Renal cortical epithelial cell (primary cell): Measurements from ENCODE around the gene ZMAT3. TPM values are rescaled to one million over a fixed set of nuclear protein-coding genes. Genes with fewer than 3 reads are reported as not detected.
A peak's percentile ranks its signal among the peaks of the same experiment; 100 is the strongest.
"Not testable (repeated sequence)": the region's sequence is repeated elsewhere in the genome, so short reads cannot be mapped to it uniquely, and the experiment has no call there.

Experiments
- DNase-seq: peaks from one replicate; pipeline ENCODE4 v3.0.0-alpha.2; 2011; ENCODE audit warnings: low read depth
- total RNA-seq: library from RNA; depleted of rRNA; stranded (reverse); fragments of >200 nt; gene quantifications from 2 replicates; pipeline ENCODE4 v1.2.3, GENCODE V29; 2014

Gene ZMAT3, protein sequence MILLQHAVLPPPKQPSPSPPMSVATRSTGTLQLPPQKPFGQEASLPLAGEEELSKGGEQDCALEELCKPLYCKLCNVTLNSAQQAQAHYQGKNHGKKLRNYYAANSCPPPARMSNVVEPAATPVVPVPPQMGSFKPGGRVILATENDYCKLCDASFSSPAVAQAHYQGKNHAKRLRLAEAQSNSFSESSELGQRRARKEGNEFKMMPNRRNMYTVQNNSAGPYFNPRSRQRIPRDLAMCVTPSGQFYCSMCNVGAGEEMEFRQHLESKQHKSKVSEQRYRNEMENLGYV
- total RNA-seq, result 30.9 and 96.9 TPM in 2 replicates

DNA sequence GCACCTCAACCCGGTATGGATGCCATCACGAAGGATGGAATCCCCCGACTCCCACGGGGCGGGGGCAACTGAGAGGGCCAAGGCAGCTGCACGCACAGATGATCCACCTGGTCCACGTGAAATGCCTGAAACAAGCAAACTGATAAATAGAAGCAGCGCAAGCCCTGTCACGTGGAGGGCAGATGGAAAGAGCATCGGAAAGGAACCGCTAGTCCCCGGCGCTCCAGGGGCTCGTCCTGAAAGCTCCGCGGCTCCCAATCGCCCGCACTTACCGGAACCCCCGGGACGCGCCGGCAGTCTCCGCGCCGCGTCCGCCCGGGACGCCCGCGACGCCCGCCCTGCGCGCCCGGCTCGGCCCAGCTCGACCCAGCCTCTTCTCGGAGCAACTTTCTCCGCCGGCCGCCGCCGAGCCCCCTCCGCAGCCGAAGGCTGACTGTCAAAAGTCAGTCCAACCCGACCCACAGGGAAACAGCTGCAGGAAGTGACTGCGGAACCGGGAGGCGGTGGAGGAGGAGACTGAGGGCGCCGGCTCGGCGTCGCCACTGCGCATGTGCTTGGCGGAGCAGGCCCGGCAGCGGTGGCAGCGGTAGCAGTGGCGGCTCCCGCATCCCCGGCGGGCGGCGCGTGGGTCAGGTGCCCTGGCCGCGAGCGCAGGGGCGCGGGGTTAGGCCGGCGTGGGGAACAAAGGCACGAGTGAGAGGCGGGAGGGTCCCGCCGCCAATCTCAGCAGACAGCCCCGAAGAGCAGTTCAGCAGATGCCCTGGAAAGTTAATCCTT lies at the start of gene ZMAT3:
Gene ZMAT3 (minus strand): TSS at position 487 of the 777 bp plus-strand sequence. CDS start 4,057 bp downstream, outside the sequence.
- peak; percentile 58 for DNase-seq

DNA sequence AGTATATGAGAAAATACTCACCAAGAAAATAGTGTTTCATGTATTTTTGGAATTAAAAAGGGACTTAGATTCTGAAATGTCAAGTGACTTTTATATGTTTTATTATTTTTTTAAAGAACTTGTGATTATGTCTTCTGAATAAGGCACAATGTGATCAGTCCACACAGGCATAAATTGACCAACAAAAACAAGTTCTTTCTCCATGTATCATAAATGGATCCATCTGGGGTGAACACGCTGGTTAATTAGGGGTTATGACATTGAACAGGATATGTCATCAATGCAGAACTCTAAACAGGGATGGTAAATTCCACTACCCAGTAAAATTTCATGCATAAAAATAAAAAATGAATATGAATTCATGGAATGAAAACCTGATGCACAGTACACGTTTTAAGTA lies 45.2 kb upstream of the ZMAT3 start:
- no peak for DNase-seq

DNA sequence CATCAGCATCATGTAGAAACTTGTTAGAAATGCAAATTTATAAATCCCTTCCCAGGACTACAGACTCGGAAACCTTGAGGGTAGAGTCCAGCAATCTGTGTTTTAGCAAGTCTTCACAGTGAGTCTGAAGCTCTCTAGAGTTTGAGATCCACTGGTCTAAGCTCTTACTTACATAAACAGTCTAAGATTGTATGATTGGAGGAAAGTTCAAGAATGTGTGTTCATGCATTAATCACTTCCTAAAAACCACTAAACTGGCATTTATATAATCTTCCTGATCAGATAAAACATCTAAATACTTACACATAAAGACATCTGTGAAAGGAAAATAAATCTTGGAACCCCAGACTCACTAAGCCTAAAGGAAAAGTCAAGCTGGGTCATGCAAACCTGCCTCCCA lies 43.8 kb upstream of the ZMAT3 start:
- DNase-seq, result not testable (repeated sequence)

DNA sequence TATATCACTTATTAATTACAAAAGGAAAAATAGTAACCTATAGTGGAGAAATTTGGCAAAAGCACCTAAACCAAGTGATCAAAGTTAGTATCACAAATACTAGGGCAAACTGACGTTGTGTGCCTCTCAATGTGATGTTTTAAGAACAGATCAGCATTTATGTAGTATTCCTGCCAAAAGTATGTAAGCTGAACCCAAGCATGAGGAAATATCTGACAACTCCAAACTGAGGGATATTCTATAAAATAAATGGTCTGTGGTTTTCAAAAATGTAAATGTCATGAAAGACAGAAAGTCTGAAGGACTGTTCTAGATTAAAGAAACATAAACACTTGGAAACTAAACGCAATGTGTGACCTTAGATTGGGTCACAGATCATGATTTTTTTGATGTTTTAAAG lies 42.3 kb upstream of the ZMAT3 start:
- DNase-seq, result no peak

DNA sequence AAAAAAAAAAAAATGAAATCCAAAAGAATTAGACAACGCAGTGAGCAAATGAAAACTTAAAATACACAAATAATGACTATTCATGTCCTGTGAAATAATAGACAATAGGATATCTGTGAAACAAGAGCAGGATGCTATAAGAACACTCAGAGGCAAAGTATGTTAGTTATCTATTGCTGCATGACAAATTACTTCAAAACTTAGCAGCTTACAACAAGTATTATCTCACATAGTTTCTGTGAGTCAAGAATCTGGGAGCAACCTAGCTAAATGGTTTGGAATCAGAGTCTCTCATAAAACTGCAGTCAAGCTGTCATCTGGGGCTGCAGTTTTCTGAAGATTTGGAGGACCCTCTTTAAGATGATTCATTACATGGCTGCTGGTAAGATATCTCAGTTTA lies 36.5 kb upstream of the ZMAT3 start:
- peak; percentile 13 for DNase-seq

DNA sequence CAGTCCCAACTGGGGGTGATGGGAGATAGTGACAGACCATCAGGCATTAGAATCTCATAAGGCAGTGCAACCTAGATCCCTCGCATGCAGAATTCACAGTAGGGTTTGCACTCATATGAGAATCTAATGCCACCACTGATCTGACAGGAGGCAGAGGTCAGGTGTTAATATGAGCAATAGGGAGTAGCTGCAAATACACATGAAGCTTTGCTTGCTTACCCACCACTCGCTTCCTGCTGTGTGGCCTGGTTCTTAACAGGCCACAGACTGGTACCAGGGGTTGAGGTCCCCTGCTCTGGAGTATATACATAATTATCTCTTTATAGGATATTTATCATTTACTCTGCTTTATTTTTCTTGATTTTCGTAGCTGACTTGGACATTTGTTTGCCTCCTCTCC lies 36.0 kb upstream of the ZMAT3 start:
- no peak for DNase-seq

DNA sequence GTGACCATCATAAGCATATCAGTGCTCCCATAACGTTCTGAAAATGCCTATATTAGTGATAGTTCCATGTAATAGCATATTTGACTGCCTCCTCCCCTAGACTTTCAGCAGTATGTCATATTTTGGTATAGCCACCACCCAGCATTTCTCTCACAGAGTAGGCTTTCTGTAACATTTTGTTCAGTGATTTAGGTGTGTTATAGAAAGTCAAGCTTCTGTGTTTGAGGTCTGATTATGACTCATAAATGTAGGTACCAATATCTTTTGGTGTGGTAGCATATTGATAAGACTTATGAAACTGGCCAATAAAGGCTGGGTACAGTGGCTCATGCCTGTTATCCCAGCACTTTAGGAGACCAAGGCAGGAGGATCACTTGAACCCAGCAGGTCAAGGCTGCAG lies 34.3 kb upstream of the ZMAT3 start:
- DNase-seq, result no peak

DNA sequence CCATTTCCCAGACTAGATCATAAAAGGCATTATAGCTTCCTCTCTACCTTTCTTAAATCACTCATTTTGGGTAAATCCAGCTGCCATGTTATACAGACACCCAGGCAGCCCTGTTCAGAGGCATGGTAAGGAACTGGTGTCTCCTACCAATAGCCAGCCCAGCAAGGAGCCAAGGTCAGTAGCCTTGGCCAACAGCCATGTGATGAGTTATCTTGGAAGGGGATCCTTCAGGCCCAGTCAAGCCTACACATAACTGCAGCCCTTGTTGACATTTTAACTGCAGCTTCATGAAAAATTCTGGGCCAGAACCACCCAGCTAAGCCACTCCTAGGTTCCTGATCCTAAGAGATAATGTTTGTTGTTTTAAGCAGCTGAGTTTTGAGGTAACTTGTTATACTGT lies 29.0 kb upstream of the ZMAT3 start:
- peak; percentile 30 for DNase-seq

DNA sequence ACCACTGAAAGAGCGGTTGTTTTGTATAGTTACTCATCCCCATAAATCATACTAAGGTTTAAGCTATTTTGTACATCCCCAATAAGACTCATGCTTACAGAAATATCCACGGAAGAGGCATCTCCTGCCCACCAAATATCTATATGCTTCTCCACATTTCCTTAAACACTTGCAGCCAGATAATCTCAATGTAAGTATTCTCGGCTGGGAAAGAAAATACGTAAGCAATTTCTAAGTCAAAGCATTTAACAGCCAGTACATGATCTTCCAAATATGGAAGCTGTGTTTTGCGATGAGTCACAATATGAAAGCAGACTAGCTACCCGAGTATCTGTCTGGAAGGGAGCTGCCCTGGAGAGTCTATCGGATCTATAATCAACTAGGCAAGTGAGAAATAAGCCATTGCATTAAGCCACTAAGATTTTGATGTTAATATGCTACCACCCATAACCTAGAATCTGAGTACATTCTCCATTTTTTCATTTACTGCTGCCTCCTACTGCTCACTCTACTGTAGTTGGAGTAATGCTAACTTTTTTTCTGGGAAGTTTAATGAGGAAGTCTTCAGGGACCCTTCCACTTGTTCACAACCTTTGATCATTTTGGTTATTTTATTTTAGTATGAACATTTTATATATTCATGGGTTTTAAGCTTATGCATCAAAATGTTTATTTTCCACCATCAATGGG lies 26.9 kb upstream of the ZMAT3 start:
- no peak for DNase-seq

DNA sequence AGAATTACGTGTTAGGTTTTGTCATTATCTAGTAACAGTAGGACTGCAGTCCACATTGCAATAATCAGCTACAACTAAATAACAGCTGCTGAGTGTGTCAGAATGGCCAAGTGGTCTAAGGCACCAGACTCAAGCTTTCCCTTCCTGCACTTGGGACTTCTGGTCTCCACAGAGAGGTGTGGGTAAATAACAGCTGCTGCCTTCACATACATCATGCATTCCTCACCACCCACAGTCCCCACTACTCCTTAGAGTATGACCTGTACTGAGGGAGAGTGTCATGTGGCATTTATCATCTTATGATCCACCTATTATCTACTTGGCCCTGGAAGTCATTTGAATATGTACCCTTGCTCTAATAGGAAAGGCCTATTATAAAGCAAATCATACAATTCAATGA lies 22.2 kb upstream of the ZMAT3 start:
- DNase-seq, result no peak

DNA sequence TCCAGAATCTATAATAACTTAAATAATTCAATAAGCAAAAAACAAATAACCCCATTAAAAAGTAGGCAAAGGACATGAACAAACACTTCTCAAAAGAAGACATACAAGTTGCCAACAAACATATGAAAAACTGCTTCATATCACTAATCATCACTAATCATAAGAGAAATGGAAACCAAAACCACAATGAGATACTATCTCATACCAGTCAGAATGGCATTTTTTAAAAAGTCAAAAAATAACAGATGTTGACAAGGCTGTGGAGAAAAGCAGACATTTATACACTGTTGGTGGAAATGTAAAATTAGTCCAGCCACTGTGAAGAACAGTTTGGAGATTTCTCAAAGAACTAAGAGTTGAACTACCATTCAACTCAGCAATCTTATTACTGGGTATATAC lies 19.5 kb upstream of the ZMAT3 start:
- DNase-seq, result no peak

DNA sequence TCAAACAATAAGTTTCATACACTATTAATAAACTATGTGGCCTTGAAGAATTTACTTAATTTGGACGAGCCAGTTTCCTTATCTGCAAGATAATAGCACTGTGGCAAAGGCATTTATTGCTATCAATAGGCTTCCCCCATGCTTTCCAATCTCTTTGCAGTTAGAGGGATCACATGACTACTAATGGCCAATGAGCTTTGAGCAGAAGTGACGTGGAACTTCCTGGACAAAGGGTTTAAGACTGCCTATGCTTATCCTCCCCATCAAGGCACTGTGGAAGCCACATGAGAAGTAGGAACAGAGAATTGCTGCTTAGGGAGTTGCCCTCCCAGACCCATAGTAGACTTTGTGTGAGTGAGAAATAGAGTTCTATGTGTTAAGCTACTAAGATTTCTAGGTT lies 16.7 kb upstream of the ZMAT3 start:
- DNase-seq, result no peak

DNA sequence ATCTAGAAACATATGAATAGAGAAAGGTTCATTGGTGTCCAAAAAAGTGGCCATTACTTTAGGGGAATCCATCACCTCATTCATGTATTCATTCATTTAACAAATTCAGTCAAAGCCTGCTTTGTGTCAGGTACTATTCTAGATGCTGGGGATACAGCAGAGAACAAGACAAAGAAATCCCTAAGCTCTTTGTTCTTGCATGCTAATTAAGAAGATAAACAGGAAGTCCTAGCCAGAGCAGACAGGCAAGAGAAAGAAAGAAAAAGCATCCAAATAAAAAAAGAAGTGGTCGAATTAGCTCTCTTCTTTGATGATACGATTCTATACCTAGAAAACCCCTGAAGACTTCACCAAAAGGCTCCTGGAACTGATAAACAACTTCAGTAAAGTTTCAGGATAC lies 12.4 kb upstream of the ZMAT3 start:
- DNase-seq, result no peak

DNA sequence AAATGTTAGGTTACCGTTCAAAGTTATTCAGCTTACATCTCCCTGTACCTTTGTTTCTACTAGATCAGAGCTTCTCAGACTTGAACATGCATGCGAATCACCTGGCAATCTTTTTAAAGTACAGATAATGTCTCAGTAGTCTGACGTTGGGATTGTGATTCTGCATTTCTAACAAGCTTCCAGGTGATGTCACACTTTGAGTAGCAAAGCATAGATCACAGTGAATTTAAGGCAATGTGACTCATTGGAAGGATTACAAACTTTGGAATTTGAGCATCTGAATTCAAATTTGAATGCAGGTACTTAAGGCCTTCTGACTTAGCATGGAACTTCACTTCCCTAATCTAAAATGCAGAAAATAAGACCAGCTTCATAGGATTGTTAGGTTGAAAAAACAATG lies 10.8 kb upstream of the ZMAT3 start:
- DNase-seq, result peak; percentile 50

DNA sequence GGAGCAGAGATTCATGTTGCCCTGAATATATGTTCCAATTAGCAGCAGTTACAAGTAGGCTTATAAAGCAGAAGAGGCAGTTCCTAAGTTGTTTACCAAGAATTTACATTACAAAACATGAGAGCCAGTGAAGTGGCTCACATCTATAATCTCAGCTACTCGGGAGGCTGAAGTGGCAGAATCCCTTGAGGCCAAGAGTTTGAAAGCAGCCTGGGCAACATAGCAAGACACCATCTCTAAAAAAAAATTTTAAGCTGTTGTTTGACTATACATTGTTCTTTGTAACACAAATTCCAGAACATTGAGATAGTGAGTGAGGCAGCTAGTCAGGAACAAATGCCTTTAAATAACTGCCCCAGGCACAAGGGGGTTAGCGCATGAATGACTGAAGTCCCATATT lies 10.3 kb upstream of the ZMAT3 start:
- DNase-seq, result no peak

DNA sequence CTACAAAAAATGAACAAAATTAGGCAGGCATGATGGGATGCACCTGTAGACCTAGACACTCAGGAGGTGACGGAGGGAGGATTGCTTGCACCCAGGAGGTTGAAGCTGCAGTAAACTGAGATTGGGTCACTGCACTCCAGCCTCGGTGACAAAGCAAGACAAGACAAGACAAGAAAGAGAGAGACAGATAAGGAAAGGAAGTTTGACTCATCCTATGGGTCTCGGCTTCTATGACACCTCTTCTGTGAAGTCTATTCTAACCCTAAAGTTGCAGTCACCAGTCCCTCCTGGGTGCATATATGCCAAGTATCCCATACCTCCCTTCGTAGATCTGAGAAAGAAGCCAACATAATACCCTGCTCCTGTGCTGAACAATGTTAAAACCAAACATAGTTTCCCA lies 7.9 kb upstream of the ZMAT3 start:
- DNase-seq, result no peak

DNA sequence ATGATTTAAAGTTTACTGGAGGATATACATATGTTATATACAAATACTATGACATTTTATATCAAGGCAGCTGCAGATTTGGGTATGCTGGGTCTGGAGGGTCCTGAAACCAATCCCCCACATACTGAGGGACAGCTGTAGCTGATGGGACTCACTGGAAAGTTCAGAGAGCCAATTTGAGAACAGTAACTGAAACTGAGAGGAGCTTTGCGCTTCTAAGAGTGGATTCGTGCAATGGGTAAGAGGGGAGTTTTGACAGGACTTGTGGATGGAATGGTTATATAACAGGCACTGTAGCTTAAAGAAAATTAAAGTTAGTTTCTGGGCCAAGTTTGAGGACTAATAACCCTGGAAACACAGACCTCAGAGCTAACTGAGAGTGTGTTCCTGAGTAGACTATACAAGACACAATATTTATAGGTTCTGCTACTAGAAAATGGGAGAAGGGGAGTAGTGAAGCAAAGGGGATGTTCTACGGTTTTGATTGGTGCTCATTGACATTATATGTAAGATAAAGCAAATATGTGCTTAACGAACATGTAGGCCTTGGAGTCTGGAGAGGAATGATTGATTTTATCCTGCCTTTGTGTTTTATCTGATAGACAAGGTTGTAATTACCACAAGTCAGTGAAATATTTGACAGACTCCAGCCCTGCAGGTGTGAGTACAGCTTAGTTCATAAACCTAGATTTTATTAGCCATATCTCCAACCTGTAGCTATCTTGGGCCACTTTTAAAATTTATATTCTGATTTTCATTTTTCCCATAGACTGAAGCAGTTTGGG lies 4.8 kb upstream of the ZMAT3 start:
- no peak for DNase-seq

DNA sequence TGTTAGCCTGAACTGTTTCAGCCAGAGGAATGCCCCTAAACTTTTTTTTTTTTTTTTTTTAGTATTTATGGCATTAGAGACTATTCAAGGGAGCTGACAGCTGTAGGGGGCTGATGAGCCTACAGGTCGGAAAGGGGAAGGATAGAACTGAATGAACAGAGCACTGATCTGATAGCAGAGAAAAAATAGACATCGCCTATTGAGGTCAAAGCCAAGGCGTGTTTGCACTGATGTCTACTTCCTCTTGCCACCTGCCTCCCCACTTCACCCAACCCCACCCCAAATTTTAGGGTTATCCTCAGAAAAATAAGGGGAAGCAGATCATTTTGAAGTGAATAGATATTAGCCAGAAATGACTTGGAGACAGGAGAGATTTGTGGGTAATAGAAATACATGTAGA lies 3.0 kb upstream of the ZMAT3 start:
- no peak for DNase-seq

DNA sequence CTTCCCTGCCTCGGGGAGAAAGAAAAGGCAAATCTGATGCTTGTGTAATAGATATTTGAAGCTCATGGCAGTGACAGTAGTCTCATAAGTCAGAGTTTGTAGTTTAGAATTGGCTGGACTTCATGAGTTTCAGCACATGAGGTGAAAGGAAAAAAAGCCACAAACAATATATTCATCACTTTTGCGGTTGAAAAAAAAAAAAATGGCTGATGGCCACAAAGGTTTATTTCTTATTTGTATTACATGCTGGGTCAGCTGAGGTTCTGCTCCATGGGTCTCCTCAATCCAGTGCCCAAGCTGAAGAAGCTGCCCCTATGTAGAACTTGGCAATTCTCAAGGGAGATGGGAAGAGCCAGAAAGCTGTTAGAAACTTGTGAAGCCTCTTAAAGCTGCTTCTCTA lies 2.2 kb upstream of the ZMAT3 start:
- no peak for DNase-seq

DNA sequence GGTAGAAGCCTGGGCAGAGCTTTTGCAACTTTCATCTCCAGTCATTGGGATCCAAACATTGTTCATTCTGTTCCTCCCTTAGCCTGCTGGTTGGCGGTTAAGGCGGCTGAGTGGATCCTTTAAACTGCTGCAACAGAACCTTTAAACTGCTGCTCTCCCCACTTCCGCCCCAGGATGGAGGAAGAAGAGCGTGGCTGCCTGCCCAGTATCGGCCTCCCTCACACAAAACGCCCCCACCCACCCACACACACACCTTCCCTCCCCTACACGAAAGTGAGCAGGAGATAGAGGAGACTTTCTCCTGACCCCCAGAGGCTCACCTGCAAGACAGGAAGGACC lies 460 bp upstream of the ZMAT3 start:
- DNase-seq, result no peak

DNA sequence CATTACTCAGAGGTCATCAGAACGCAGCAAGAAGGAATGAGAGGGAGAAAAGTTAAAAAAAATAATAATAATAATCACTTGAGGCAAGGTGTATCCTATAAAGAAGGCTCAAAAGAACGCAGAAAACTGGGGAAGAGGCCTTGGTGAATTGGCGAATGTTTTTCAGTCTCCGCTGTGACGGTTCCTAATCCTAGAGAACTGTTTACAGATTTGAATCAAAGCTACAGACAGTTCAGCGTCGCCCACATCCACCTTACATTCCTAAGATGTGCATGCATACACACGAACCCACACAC lies 634 bp downstream of the ZMAT3 start:
- DNase-seq, result no peak

DNA sequence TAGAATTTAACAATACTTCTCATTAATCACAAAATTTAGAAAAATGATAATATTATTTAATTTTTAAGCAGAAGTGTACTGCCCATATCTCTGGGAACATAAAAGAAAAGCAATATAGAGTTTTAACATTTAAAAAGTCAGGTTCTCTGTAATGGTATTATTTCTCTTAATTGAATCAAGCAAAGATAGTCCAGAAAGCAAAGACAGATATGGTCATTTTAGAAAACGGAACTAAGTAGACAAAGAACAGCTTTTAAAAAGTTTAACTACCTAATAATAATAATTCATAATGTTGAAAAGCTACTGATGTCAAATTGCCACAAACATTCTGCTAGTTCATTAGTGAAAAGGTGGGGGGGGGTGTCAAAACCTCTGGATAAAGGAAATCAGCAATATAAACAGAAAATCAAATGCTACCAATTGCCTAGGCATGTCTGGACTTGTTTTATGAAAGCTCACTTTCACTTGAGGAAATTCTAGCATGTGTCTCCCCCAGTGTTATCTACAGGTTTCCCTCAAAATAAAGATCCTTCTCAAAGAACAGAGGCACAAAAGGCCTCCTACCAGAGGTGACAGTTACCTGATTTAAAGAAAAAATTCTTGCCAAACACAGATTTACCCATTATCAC lies 1.7 kb downstream of the ZMAT3 start:
- peak; percentile 42 for DNase-seq
